Left lung (tissue), 10 donors: ENCODE results near the gene CFAP92. TPM values are rescaled to one million over a fixed set of nuclear protein-coding genes. Genes with fewer than 3 reads are reported as not detected.

Experiments
- ATAC-seq: fragments of 200-7000 bp; cut with Tn5 transposase; one replicate; pipeline ENCODE4 v1.9.1; 2020; ENCODE audit warnings: moderate library complexity
- DNase-seq, 4 donors: peaks; one replicate each; pipeline ENCODE4 v3.0.0-alpha.2; 2013 to 2020
- H3K27ac ChIP-seq, 2 donors: fragments of 200-600 bp; sonication (generic) in 1 of 2; one replicate each; pipeline versions ENCODE4 v1.5.0 to v1.8.0; 2020 to 2021
- H3K27me3 ChIP-seq, 2 donors: fragments of 200-600 bp; sonication (generic) in 1 of 2; one replicate each; pipeline versions ENCODE4 v1.5.0 to v1.8.0; 2020 to 2021
- H3K36me3 ChIP-seq, 2 donors: fragments of 200-600 bp; sonication (generic) in 1 of 2; one replicate each; pipeline versions ENCODE4 v1.5.0 to v1.8.0; 2020 to 2021
- H3K4me1 ChIP-seq, 2 donors: fragments of 200-600 bp; one replicate each; pipeline ENCODE4 v1.8.0; 2021
- H3K4me3 ChIP-seq, 2 donors: fragments of 200-600 bp; sonication (generic) in 1 of 2; one replicate each; pipeline versions ENCODE4 v1.5.0 to v1.8.0; 2020 to 2021; ENCODE audit warnings: mild to moderate bottlenecking in 1 of 2
- H3K9me3 ChIP-seq, 2 donors: fragments of 200-600 bp; sonication (generic) in 1 of 2; one replicate each; pipeline versions ENCODE4 v1.5.0 to v1.8.0; 2020 to 2021
- CTCF ChIP-seq, 2 donors: fragments of 200-600 bp; sonication (generic) in 1 of 2; IDR thresholded peaks; one replicate each; pipeline versions ENCODE4 v1.5.0 to v1.8.0; 2021; ENCODE audit warnings: antibody characterized with exemption in 2 of 2
- intact Hi-C, 2 donors: fragments of 100-400 bp; cut with DNase I; formaldehyde crosslinking; loops; one replicate each; pipeline versions ENCODE4 v1.11.2 to v1.14.2; 2022
- polyA plus RNA-seq, 6 donors: library from polyadenylated mRNA; unstranded; fragments of 120-200 nt; gene quantifications; one replicate each; pipeline ENCODE4 v1.2.1, GENCODE V29; 2013; ENCODE audit not compliant: insufficient read length in 6 of 6
- total RNA-seq, 2 donors: library from RNA; stranded (reverse); fragmentation: NEBNext Ultra II Directional; extraction: Animal tissue kit (Norgen Biotek cat#: 25700); gene quantifications; one replicate each; pipeline ENCODE4 v1.2.1, GENCODE V29; 2021
- donor health status: DM: no; HTN: yes; CAD: no.
- donor health status: DM: no; HTN: no; CAD: no.

CFAP92 gene
- total and polyA plus RNA-seq, 8 donors, result 1.7 to 4.4 (median 3.5) TPM

- Histone ChIP-seq H3K36me3 (no peaks in the 10 kb centered on the region), H3K27me3 (no peaks in the 10 kb centered on the region), H3K4me1 (no peaks in the 10 kb centered on the region), H3K27ac (no peak overlapping the region), H3K9me3 (no peaks in the 10 kb centered on the region), H3K4me3 (no peak overlapping the region)
- no peak for TF ChIP-seq CTCF (IDR thresholded peaks at IDR 0.05)
- intact Hi-C loops, result no loop called here
- no peak for ATAC-seq
- DNase-seq, result no peak
Observed at GRCh38 chr3:129034642-129035041, 40.8 kb upstream of the CFAP92 start.

GRCh38 chr3:129033633-129034321 lies 39.9 kb upstream of the CFAP92 start:
- no peak overlapping the region for H3K27ac ChIP-seq
- TF ChIP-seq CTCF (IDR thresholded peaks at IDR 0.05), result no peak
- intact Hi-C loops, result no loop called here
- H3K4me1 ChIP-seq, result no peaks in the 10 kb centered on the region
- H3K4me3 ChIP-seq, result no peak overlapping the region
- no peak for ATAC-seq
- no peaks in the 10 kb centered on the region for H3K27me3 ChIP-seq
- H3K9me3 ChIP-seq, result no peaks in the 10 kb centered on the region
- no peak for DNase-seq
- no peaks in the 10 kb centered on the region for H3K36me3 ChIP-seq

GRCh38 chr3:129033151-129033550 lies 39.3 kb upstream of the CFAP92 start:
- Histone ChIP-seq H3K9me3 (no peaks in the 10 kb centered on the region), H3K4me1 (no peaks in the 10 kb centered on the region), H3K27ac (no peak overlapping the region), H3K36me3 (no peaks in the 10 kb centered on the region), H3K27me3 (no peaks in the 10 kb centered on the region), H3K4me3 (no peak overlapping the region)
- no peak for ATAC-seq
- no peak for DNase-seq
- no peak for TF ChIP-seq CTCF (IDR thresholded peaks at IDR 0.05)
- intact Hi-C loops, result no loop called here

- no peak for TF ChIP-seq CTCF (IDR thresholded peaks at IDR 0.05)
- no peaks in the 10 kb centered on the region for H3K9me3 ChIP-seq
- ATAC-seq, result no peak
- no peaks in the 10 kb centered on the region for H3K36me3 ChIP-seq
- intact Hi-C loops, result no loop called here
- DNase-seq, result no peak
- H3K4me3 ChIP-seq, result no peak overlapping the region
- H3K27ac ChIP-seq, result no peak overlapping the region
- H3K4me1 ChIP-seq, result no peaks in the 10 kb centered on the region
- H3K27me3 ChIP-seq, result no peaks in the 10 kb centered on the region
Observed at GRCh38 chr3:129032716-129033115, 38.8 kb upstream of the CFAP92 start.

- H3K4me3 ChIP-seq, result no peak overlapping the region
- peaks cover 2 to 9% of the 10 kb centered on the region in 2 donors for H3K4me1 ChIP-seq
- ATAC-seq (no peak), DNase-seq (no peak)
- H3K27ac ChIP-seq, result no peak overlapping the region
- H3K9me3 ChIP-seq, result no peaks in the 10 kb centered on the region
- no peaks in the 10 kb centered on the region for H3K36me3 ChIP-seq
- no peak for TF ChIP-seq CTCF (IDR thresholded peaks at IDR 0.05)
- no peaks in the 10 kb centered on the region for H3K27me3 ChIP-seq
- intact Hi-C loops, result no loop called here
Observed at GRCh38 chr3:129031476-129032215, 37.8 kb upstream of the CFAP92 start.
